ENCODE measurements around the gene TRAPPC12.

DNA sequence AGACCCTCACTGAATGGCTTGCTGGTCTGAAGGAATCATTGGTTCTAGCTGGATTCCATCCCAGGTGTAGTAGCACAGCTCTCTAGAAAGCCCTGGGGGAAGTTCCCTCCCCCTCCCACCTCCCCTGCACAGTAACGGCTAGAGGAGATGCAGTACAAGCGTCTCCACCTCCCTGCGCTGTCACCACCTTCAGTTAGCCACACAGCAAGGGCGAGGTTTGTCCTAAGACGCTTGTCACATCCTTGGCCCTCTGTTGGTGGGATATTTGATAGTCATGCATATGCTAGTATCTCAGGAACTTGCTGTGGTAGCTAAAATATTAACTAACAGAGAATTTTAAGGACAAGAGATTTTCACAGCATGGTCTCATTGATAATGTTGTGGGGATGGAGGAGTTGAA is 19.4 kb downstream of the TRAPPC12 start:
- TF ChIP-seq, protein P1, sequence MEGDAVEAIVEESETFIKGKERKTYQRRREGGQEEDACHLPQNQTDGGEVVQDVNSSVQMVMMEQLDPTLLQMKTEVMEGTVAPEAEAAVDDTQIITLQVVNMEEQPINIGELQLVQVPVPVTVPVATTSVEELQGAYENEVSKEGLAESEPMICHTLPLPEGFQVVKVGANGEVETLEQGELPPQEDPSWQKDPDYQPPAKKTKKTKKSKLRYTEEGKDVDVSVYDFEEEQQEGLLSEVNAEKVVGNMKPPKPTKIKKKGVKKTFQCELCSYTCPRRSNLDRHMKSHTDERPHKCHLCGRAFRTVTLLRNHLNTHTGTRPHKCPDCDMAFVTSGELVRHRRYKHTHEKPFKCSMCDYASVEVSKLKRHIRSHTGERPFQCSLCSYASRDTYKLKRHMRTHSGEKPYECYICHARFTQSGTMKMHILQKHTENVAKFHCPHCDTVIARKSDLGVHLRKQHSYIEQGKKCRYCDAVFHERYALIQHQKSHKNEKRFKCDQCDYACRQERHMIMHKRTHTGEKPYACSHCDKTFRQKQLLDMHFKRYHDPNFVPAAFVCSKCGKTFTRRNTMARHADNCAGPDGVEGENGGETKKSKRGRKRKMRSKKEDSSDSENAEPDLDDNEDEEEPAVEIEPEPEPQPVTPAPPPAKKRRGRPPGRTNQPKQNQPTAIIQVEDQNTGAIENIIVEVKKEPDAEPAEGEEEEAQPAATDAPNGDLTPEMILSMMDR (IDR thresholded peaks at IDR 0.05): no peak
- TF ChIP-seq POLR2A (IDR thresholded peaks at IDR 0.05): no peak
- no peak for TF ChIP-seq EP300 (IDR thresholded peaks at IDR 0.05)
